Right lobe of liver (tissue), 6 donors: ENCODE measurements around the gene ROMO1. TPM values are rescaled to one million over a fixed set of nuclear protein-coding genes. Genes with fewer than 3 reads are reported as not detected.

Experiments
- ATAC-seq, 4 donors: fragments of 200-7000 bp; cut with Tn5 transposase; one replicate each; pipeline ENCODE4 v1.9.1; 2020; ENCODE audit warnings: mild to moderate bottlenecking in 4 of 4, moderate library complexity in 4 of 4
- DNase-seq, 3 donors: peaks; one replicate each; pipeline ENCODE4 v3.0.0-alpha.2; 2020
- H3K27ac ChIP-seq, 3 donors: fragments of 200-600 bp; one replicate each; pipeline ENCODE4 v1.8.0; 2022
- H3K27me3 ChIP-seq, 2 donors: fragments of 200-600 bp; one replicate each; pipeline ENCODE4 v1.8.0; 2022
- H3K36me3 ChIP-seq, 4 donors: fragments of 200-600 bp; sonication (generic) in 1 of 4; one replicate each; pipeline versions ENCODE4 v1.5.1 to v1.8.0; 2017 to 2022; ENCODE audit warnings: control low read depth in 1 of 4
- H3K4me1 ChIP-seq, 4 donors: fragments of 200-600 bp; sonication (generic) in 1 of 4; one replicate each; pipeline versions ENCODE4 v1.5.1 to v1.8.0; 2017 to 2022; ENCODE audit warnings: control low read depth in 1 of 4
- H3K4me3 ChIP-seq, 3 donors: fragments of 200-600 bp; one replicate each; pipeline ENCODE4 v1.8.0; 2022
- H3K9me3 ChIP-seq, 4 donors: fragments of 200-600 bp; sonication (generic) in 1 of 4; one replicate each; pipeline versions ENCODE4 v1.5.1 to v1.8.0; 2017 to 2022; ENCODE audit warnings: control low read depth in 1 of 4
- CTCF ChIP-seq, 4 donors: fragments of 200-600 bp in 3 of 4; fragments of 450-650 bp in 1 of 4; IDR thresholded peaks; one replicate each; pipeline versions ENCODE4 v1.5.1 to v1.8.0; 2016 to 2022; ENCODE audit warnings: antibody characterized with exemption in 4 of 4, mild to moderate bottlenecking in 2 of 4
- POLR2A ChIP-seq: fragments of 450-650 bp; IDR thresholded peaks from one replicate; pipeline ENCODE4 v1.6.1; 2017; ENCODE audit warnings: antibody characterized with exemption, mild to moderate bottlenecking
- WGBS: methylation state at CpG from one replicate; pipeline ENCODE4 v1.1.6; 2018; ENCODE audit warnings: low coverage, low lambda C conversion rate; ENCODE audit not compliant: insufficient coverage; ENCODE audit errors: missing lambda C conversion rate; 5-methylcytosine and 5-hydroxymethylcytosine counted together
- intact Hi-C, 2 donors: fragments of 100-400 bp; cut with DNase I; formaldehyde crosslinking; loops; one replicate each; pipeline versions ENCODE4 v1.11.2 to v1.14.1; 2022
- total RNA-seq, 6 experiments: library from RNA; depleted of rRNA in 2 of 6; stranded (reverse); fragments of >200 nt in 2 of 6; fragmentation: NEBNext Ultra II Directional in 3 of 6; extraction: Animal tissue kit (Norgen Biotek cat#: 25700) in 3 of 6; gene quantifications; one replicate each; pipeline versions ENCODE4 v1.1.0 to v1.2.4, GENCODE V29; 2016 to 2023
- donor health status: DM: no; HTN: yes; CAD: no.
- donor health status: DM: no; HTN: no; CAD: no.
- donor health status: DM: no; HTN: no; CAD: no.
- donor health status: DM: no; HTN: yes; CAD: no.
- donor health status: DM: no; HTN: yes; CAD: no.

The ROMO1 gene
- total RNA-seq, 6 experiments from 2014 or later, result 70.4 to 209 (median 84.8) TPM

- DNase-seq (no peak), ATAC-seq (peak in 1 of 4 donors; percentile 18)
- H3K36me3 ChIP-seq, result peaks cover 0 to 14% (median 4%) of the 10 kb centered on the region in 4 donors
- H3K27me3 ChIP-seq, result no peaks in the 10 kb centered on the region
- H3K27ac ChIP-seq, result no peak overlapping the region
- no peak overlapping the region for H3K4me3 ChIP-seq
- TF ChIP-seq CTCF (IDR thresholded peaks at IDR 0.05) (no peak), POLR2A (no peak)
- intact Hi-C loops, result no loop called here
- no peaks in the 10 kb centered on the region for H3K9me3 ChIP-seq
- H3K4me1 ChIP-seq, result peaks cover 0 to 20% (median 8%) of the 10 kb centered on the region in 4 donors
- 50% methylated on average over 2 of the region's 2 CpGs for WGBS
Observed at GRCh38 chr20:35695245-35695749, 3.9 kb upstream of the ROMO1 start.

DNA sequence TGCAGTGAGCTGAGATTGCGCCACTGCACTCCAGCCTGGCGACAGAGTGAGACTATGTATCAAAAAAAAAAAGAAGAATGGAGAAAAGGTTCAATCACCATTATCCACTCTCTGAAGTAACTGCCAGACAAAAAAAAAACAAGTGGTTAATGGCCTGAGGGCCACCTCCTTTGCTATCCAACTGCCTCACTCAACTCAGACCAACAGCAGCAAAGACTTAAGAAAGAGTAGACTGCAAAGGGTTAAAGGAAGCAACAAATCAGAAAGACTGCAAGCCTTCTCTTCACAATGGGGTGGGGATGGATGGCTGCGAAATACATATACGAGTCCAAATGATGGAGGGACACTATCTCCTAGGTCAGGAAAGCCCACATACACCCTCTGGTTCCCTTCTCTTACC is 3.2 kb upstream of the ROMO1 start:
- TF ChIP-seq CTCF (IDR thresholded peaks at IDR 0.05) (no peak), POLR2A (no peak)
- Histone ChIP-seq H3K4me3 (no peak overlapping the region), H3K4me1 (peaks cover 0 to 13% (median 6%) of the 10 kb centered on the region in 4 donors), H3K36me3 (peaks cover 0 to 16% (median 4%) of the 10 kb centered on the region in 4 donors), H3K27ac (no peak overlapping the region), H3K9me3 (no peaks in the 10 kb centered on the region), H3K27me3 (no peaks in the 10 kb centered on the region)
- ATAC-seq (no peak), DNase-seq (no peak)
- 81% methylated on average over 4 of the region's 4 CpGs for WGBS
- intact Hi-C loops, result no loop called here

- whole genome bisulfite sequencing, result 55% methylated on average over 5 of the region's 9 CpGs
- Histone ChIP-seq H3K4me1 (peaks cover 0 to 13% (median 6%) of the 10 kb centered on the region in 4 donors), H3K27me3 (no peaks in the 10 kb centered on the region), H3K9me3 (no peaks in the 10 kb centered on the region), H3K4me3 (peak overlapping the region in 2 of 3 donors; percentile 95 to 99), H3K36me3 (peaks cover 6 to 27% (median 13%) of the 10 kb centered on the region in 4 donors), H3K27ac (no peak overlapping the region)
- no peak for TF ChIP-seq POLR2A
- DNase-seq, result no peak
- no peak for ATAC-seq
- intact Hi-C loops, result no loop called here
Observed at GRCh38 chr20:35697696-35698297, 1.4 kb upstream of the ROMO1 start.

DNA sequence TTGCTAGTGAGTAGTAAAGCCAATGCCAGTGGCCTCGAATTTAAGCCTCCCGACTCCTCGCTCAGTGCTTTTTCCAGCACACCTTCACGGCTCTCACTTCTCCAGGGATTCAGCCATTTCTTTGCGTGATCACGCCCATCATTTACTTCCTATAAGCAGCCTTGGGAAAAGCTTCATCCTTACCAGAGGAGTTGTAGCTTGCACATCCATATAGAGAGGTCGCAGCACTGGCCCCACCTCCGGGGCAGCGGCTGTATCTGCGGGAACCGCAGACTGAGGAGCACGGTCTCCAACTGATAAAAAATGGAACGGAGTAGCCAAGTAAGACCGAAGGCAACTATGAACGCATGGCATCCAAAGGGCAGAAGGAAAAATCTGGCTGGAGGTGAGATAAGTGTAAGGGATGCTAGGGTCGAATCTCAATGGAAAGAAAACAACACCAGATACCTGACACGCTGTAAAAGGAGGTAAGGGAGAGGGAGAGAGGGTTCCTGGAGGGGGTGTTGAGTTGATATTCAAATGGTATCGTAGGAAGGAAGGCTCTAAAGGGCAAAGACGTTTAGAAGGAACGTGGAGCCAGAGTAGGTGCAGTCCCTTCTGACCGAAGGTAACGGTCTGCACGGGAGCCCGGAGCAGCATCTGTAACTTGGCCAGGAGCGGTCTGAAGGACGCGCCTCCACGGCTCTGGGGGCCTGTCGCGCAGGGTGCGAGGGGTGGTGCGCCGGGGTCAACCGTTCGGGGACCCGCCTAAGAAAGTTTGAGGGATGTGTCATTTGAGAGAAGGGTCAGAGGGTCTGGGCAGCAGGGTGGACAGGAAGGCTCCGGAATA is 693 bp upstream of the ROMO1 start:
- H3K4me3 ChIP-seq, result peak overlapping the region; percentile 82 to 99 (median 95)
- H3K9me3 ChIP-seq, result no peaks in the 10 kb centered on the region
- H3K27me3 ChIP-seq, result no peaks in the 10 kb centered on the region
- DNase-seq (no peak), ATAC-seq (peak; percentile 37 to 55 (median 46))
- 5% methylated on average over 26 of the region's 37 CpGs for WGBS
- peak overlapping the region; percentile 68 to 77 (median 71) for H3K27ac ChIP-seq
- intact Hi-C loops, result no loop called here
- H3K4me1 ChIP-seq, result peaks cover 0 to 13% (median 6%) of the 10 kb centered on the region in 4 donors
- H3K36me3 ChIP-seq, result peaks cover 6 to 35% (median 15%) of the 10 kb centered on the region in 4 donors
- no peak for TF ChIP-seq CTCF (IDR thresholded peaks at IDR 0.05)
- no peak for TF ChIP-seq POLR2A
